COLO668 (cell line): ENCODE results near the gene TRIM29.
"Not testable (repeated sequence)": the region's sequence is repeated elsewhere in the genome, so short reads cannot be mapped to it uniquely, and the experiment has no call there.

Experiments
- DNase-seq: peaks from one replicate; lab custom pipeline; 2025; ENCODE audit not compliant: unreplicated experiment; lab: John Stamatoyannopoulos, UW

The TRIM29 gene

DNA sequence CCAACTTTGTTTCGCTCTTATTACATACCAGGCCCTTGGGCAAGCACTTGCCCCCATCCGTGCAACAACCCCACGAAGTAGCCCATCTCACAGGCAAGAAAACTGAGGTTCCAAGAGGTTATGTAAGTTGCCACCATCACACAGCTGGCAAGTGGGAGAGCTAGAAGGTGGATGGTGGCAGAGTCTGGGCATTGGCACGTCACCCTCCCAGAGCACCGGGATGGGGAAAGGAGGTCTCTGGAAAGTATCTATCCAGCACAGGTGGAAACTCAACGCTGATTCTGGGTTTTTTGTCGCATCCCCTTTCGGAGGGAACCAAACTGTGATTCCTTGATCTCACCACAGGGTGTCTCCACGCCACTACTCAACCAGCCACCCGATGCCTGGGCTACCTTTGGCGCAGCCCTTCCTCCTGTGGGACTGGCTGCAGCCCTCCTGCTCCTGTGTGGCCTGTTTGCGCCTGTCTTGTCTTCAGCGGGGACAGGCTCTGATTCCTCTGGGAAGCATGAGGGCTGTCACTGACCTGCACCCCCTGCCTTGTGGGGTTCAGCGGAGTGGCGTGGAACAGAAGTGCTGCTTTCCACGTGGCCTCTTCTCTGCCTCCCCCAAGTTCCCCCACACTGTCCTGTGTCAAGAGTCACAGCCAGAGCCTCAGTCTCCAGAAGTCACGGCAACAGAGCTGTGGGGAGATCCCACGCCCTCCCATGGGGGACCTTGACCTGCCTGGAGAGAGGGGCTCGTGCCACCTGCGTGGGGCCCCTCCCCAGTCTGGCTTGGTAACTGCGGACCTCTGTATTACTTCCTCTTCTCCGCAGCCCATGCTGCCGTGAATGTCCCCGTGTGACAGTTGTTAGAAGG, 34.4 kb upstream of the TRIM29 start:
- peak; percentile 9 for DNase-seq

DNA sequence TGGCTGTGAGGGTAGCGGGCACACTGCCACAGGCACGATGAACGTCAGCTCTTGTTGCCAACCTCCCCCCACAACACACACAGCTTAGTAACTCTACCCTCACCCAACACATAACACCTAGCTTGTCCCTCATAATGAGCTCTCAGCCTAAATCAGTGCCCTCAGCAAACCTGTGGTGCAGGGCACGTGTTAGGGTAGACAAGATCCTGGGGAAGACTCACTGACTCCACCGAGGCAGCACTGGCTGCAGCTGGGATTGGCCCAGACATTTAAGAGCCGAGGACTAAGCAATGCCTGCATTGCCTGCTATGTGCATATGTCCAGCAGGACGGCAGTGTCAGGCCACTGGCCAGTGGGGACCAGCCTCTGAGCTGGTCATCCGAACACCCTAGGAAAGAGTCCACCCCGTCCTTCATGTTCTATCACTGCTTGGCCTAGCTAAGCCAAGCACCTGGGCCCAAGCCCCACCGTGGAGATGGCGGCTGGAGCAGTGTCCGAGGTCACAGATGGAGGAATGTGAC, 32.9 kb upstream of the TRIM29 start:
- no peak for DNase-seq

DNA sequence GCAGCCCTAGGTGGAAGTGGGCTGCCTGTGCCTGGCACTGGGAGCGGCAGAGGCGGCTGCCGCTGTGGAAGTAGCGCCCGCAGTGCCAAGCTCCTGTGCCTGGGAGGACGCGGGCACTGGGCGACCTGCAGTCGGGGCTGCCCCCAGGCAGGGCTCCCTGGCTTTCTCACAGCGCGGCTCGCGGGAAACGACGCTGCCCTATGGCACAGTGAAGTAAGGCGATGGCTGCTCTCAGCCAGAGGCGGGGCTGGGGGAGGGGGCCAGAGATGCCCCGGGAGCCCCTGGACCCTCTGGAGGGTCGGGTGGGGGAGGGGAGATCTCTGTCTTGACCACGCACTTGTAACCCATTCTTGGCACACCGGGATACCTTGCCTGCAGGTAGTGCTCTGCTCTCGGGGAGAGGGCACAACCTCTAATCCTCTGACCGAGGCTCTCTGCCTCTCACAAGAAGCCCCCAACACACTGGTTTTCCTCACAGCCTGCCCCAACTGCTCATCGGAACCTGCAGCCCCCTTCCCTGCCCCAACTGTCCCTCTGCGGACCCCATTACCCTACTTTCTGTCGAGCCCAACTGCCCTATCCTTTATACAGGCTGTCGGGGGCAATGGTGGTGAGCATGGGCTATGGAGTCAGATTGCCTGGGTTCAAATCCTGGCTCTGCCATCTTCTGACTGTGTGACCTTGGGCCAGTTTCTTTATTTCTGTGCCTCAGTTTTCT, 32.2 kb upstream of the TRIM29 start:
- no peak for DNase-seq

DNA sequence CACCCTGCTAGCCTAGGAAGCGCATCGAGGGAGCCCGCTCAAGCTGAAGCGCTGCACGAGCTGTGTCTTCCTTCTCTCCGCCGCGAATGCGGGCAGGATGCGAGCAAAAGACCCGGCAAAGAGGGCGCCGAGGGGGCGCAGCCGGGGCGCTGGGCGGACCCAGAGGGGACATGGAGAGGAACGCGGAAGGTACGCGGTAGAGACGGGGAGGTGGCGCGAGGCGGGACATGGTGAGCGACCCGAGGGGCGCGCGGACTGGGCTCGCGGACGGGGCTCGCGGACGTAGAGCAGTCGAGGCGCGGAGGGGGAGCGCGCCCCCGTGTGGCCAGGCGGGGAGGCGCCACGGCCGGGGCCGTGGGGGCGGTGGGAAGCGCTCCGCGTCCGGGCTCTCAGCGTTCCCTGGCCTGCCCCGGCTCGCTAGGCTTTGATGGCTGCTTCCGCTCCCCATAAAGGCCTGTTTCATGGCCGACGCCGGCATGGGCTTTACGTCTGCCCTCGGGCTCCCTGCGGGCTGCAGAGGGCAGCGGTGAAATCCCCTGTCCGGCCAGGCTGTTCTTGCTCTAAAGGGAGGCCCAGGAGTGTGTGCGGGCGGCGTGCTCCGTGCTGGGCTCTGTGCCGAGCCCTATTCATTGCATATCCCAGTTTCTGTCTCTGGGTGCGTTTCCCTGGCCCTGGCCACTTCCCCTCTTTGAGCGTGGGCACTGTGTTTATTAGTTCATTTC, 31.2 kb upstream of the TRIM29 start:
- peak; percentile 37 for DNase-seq

DNA sequence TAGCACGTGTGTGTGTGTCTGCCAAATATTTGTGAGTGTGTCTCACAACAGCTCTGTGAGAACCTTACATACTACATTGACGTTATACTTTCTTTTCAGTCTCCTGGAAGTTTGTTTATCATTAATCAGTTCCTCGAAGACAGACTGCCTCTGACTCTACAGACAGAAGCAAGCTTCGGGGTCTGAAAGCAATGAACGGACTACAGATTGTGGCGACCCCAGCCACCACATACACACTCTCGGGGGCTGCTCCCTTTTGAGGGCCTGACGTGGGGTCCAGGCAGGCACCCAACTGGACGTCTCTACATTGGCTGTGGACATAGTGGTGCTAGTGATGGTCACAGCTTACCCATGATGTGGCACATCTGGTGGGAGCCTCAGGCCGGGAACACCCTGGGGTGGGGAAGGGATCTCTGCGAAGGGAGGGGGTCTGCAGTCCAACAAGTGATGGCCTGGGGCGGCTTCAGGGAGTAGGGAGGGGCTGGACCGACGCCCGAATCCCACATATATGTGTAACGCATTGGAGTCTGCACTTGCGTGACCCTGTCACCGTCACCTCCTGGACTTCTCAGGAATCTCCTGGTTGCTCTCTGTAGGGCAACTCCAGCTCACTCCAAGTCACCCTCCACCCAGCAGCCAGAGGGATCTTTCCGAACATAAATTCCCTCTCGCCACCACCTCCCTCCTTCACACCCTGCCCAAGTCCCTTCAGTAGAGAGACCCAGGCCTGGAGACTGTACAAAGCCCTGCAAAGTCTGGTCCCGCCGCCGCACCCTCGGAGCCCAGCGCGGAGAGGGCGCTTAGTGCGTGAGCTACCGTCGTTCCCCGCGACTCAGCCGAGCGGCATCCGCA, 30.4 kb upstream of the TRIM29 start:
- DNase-seq = no peak

DNA sequence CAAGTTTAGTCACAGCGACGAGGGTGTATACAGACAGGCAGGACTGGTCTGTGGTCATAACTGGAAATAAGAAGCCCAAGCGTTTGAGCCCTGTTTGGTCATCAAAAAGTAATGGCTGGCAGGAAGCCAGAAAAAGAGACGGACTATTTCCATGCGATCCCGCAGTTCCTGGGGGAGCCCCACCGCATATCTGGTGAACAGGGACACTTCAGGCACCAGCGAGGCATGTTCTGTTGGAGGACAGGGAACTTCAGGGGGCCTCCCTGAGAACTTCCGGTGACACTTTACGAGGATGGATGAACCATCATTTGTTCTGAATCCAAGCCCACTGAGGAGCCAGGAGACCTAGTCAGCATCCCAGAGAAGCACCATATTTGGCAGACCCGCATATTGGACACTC, 29.7 kb upstream of the TRIM29 start:
- DNase-seq = no peak

DNA sequence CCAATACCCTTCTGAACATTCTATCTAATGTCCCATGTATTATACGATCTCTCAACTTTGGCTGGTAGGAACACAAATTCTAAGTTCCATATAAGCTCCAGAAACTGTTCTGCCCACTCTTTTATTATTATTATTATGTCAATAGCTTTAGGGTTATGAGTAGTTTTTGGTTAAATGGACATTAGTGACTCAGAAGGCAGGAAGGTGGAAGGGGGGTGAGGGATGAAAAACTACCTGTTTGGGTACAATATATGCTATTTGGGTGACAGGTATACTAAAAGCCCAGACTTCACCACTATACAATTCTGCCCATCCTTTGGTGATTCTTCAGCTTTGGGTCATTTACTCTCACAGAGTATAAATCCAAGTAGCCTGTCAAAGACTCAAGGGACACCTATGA, 22.5 kb upstream of the TRIM29 start:
- DNase-seq = no peak

DNA sequence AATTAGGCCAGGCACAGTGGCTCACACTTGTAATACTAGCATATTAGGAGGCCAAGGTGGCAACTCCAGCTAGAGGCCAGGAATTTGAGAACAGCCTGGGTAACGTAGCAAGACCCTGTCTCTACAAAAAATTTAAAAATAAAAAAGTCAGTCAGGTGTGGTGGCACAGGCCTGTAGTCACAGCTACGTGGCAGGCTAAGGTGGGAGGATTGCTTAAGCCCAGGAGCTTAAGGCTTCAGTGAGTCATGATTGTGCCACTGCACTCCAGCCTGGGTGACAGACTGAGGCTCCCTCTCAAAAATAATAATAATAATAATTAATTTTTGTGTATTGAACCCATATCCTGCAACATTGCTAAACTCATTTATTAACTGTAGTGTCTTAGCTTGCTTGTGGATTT, 15.3 kb upstream of the TRIM29 start:
- no peak for DNase-seq

DNA sequence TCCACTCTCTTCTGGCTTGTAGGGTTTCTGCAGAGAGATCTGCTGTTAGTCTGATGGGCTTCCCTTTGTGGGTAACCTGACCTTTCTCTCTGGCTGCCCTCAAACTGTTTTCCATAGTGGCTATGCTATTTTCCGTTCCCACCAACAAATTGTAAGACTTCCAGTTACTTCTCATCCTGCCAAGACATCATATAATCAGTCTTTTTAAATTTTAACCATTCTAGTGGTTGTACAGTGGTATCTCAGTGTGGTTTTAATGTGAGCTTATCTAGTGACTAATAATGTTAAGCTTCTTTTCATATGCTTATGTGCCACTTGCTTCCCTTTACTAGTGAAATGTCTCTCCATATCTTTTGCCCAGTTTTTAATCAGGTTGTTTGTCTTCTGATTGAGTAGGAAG, 13.6 kb upstream of the TRIM29 start:
- no peak for DNase-seq

DNA sequence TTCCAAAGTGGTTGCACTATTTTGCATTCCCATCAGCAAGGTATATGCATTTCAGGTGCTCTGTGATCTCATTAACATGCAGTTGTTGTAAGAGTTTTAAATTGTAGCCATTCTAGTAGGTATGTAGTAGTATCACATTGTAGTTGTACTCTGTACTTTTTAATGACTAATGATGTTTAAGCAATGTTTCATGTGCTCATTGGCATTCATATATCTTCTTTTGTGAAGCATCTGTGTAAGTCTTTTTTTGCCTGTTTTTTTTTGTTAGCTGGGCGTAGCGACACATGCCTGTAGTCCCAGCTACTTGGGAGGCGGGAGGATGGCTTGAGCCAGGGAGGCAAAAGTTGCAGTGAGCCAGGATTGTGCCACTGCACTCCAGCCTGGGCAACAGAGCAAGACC, 11.3 kb upstream of the TRIM29 start:
- DNase-seq = no peak

DNA sequence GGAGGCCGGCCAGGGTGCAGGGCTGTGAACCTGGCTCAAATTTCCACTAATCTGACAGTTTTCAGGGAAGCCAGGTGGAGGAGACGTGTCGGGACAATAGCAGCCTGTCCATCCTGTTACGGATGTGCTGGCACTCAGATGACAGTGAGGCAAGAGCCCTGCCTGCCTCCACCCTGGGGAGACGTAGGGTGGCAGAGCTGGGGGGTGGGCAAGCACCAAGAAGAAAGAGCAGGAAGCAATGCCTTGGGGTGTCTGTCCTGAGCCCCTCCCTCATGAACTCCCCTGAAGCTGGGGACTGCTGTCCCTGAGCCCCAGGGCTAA, 10.0 kb upstream of the TRIM29 start:
- no peak for DNase-seq

DNA sequence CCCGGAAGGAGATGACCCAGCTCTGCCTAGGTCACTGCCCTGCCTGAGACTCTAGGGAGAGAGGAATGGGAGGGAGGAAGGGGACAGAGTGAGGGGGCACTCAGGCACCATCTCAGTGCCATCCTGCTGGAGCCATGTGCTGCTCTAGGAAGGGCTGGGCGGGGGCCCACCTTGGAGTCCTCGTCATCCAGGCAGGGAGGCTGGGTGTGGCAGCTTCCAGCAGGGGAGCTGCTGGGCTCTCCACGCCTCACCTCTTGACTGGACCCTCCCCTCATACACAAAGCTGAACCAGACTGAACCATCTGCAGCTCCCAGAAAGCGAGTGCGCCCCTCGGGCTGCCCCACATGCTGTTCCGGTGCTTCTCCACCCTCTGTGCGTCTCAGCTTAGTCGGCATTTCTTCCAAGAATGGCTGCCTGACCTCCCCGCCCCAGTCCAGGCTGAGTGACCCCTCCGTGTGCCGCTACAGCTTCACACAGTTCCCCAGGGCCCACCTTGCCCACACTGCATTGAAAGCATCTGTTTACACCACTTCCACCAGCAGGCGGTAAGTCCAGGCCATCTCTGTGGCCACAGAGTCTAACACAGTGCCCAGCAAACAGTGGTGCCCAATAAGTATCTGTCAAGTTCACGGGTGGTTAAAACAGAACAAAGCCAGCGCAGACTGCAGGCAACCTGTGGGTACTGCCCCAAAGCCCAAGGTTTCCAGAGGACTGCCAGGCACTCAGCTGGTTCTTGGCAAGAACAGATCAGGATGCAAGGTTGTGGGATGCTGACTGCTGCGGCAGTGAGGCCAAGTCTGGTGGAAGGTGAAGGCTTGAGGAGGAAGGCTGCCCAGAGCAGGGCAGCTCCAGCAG, 9.4 kb upstream of the TRIM29 start:
- DNase-seq = no peak

DNA sequence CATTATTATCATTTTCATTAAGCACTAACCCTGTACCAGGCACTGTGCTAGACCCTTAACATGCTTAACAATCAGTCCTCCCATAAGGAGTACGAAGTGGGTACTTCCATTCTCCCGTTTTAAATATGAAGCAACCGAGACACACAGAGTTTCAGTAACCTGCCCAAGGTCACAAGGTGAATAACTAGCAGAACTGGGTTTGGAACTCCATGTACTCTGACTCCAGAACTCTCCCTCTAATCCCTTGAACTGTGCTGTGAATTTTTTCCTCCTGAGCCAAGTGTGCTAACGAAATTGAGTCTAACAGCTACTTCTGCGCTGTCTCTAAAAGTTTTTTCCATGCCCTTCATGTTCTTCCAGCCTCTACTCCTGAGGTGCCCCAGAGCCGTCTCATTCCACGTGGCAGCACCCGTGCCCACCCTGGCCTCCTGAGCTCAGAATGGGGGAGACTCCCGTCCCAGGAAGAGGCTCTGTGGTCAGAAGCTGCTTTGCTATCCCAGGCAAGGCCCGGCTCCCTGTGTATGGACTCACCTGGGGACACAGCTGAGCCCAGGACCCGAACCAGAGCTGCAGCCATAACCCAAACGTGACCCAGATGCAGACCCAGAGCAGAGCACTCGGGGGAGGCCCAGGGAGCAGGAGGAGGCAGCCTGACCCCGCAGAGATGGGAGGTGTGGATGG, 8.6 kb upstream of the TRIM29 start:
- no peak for DNase-seq

DNA sequence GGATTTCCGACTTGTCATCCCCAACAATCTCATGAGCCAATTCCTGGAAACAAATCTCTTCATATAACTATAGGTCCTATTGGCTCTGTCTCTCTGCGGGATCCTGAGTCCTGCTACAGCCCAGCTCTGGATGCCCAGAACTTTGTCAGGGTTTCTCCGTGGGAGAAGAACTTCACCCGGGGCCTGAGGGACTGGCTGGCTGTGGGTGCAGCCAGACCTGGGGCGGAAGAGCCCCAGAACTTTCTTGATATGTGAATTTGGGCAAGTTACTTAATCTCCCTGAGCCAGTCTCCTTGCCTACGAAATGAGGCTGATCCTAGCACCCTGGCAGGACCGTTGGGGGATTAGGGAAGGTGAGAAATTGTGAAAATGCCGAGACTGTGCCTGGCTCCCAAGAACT, 6.6 kb upstream of the TRIM29 start:
- DNase-seq = no peak

DNA sequence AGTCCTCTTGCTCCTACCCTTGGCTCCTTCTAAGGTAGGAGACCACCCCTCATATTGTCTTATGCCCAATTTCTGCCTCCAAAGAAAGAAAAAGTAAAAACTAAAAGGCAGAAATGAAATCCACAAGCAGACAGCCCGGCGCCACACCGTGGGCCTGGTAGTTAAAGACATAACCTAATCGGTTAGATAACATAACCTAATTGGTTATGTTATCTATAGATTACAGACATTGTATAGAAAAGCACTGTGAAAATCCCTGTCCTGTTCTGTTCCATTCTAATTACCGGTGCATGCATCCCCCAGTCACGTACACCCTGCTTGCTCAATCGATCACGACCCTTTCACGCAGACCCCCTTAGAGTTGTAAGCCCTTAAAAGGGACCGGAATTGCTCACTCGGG, 5.6 kb upstream of the TRIM29 start:
- not testable (repeated sequence) for DNase-seq

DNA sequence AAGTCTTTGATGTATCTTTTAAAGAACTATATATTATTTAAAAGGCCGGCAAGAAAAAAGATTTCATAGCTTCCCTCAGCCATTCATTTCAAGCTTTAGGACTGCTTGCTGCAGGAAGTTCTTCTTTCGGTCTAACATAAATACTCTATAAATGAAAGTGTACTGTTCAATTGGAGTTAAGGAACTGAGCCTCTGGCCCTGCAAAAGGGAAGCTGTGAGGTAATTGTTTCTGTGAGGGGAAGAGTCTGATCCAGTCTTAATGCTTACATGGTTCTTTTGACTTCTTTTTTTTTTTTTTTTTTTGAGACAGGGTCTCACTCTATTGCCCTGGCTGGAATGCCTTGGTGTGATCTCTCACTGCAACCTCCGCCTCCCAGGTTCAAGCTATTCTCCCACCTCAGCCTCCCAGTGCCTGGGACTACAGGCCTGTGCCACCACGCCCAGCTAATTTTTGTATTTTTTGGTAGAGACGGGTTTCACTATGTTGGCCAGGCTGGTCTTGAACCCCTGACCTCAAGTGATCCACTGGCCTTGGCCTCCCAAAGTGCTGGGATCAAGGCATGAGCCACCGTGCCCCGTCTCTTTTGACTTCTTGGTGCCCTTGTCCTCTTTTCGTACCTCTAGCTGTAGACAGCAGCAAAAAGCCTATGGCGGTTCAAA, 4.7 kb upstream of the TRIM29 start:
- no peak for DNase-seq

DNA sequence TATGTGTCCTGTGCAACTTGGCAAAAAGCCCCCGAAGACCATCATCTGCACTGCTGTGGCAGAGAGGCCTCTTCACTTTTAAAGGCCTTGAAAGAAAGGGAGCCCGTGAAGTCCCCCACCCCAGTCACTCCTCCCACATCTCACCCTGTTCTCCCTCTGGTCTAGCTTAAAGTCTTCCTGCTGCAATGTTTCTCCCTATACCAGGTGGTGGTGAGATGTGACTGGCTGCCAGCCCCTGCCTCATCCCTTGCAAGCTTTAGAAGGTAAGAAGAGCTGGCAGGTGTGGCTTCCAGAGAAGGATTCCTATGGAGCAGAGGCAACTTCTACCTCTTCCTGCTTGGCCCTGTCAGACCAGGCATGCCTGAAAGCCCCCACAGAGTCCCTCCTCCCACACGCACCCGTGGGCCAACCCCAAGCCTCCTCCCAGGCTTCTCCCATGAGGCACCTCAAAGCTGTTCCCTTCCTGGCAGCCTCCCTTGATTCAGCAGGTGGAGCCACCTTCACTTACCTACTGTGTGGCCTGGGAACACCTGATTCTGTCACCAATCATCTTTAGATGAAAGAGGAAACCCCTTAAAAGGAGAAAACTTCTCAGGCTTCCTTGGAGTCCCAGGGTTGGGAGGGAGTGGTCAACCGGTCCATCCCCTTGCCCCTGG, 4.0 kb upstream of the TRIM29 start:
- no peak for DNase-seq

DNA sequence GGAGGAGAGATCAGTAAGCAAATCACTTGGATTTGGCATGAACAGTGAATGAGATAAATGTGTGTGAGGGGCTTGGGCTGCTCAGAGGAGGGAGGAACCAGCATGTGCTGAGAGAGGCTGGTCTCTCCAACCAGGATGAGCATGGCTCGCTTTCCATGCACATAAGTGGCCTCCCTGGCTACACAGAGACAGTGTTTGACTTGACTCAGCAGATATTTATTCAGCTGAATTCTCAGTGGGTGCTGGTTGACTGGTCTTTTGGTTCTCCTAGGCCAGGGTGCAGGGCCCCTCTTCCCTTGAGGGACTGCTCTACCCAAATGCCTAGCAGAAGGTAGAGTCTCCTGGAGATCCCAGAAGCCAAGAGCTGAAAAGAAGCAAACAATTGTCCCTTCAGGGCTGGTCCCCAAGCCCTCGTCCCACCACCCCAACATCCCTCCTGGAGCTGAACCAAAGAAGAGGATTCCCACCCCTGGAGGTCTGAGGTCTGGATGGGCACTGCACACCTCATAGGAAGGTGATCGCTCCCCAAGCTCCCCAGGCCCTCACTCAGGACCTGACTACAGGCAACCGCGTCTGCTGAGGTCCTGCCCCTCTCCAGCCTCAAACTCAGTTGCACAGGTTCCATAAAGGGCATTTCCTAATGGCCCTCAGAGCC, 3.3 kb upstream of the TRIM29 start:
- DNase-seq = no peak
